HepG2 (cell line): ENCODE results near the gene KRT82. TPM values are rescaled to one million over a fixed set of nuclear protein-coding genes. Genes with fewer than 3 reads are reported as not detected.

Experiments used
- ATAC-seq: fragments of 200-7000 bp; cut with Tn5 transposase; 3 replicates; pipeline ENCODE4 v1.9.1; 2020; ENCODE audit warnings: mild to moderate bottlenecking, moderate library complexity
- BruUV-seq: library from RNA; stranded (reverse); fragments of 400-500 nt; replicated peaks from 2 replicates; lab custom pipeline; 2021; lab: Mats Ljungman, UMichigan
- CTCF ChIA-PET: fragments of 300-600 bp; formaldehyde crosslinking; extraction: SDS; loops from one replicate; lab custom pipeline; 2021; ENCODE audit warnings: low total read pairs, inconsistent platforms, low intra/inter-chr PET ratio; lab: Yijun Ruan, JAX
- POLR2A ChIA-PET: fragments of 350-600 bp; sonication (Branson Sonifier 250); formaldehyde crosslinking; loops from one replicate; lab custom pipeline; 2020; ENCODE audit warnings: antibody characterized with exemption, inconsistent platforms; lab: Yijun Ruan, JAX
- DNase-seq: peaks from one replicate; pipeline ENCODE4 v3.0.0-alpha.2; 2015; ENCODE audit warnings: low spot score
- FAIRE-seq: peaks from 3 replicates; lab custom pipeline; 2011; peaks lifted over from hg19 to GRCh38; lab: Jason Lieb, UNC
- H2AFZ ChIP-seq: one replicate; pipeline ENCODE4 v1.6.1; 2011; ENCODE audit warnings: low read length, inconsistent platforms
- H3K27ac ChIP-seq: fragments of 300-600 bp; 3 replicates; pipeline ENCODE4 v1.8.0; 2011; ENCODE audit warnings: mixed run types, mild to moderate bottlenecking, mixed read lengths, low read length, inconsistent platforms; ENCODE audit not compliant: insufficient read depth; ENCODE audit errors: extremely low read length
- H3K27me3 ChIP-seq, 2 experiments: fragments of 200-600 bp in 1 of 2; 2 replicates in 1 of 2; 3 replicates in 1 of 2; pipeline versions ENCODE4 v1.6.0 to v1.8.0; 2011; ENCODE audit warnings: low read length in 2 of 2, mild to moderate bottlenecking in 2 of 2, moderate library complexity in 2 of 2, inconsistent platforms in 1 of 2; ENCODE audit not compliant: insufficient read depth in 2 of 2, control insufficient read depth in 1 of 2
- H3K36me3 ChIP-seq, 2 experiments: fragments of 200-600 bp in 1 of 2; replicated peaks in 1 of 2; 2 replicates in 1 of 2; 3 replicates in 1 of 2; pipeline versions ENCODE4 v1.5.1 to v1.8.0; 2011; ENCODE audit warnings: low read length in 2 of 2, inconsistent platforms in 1 of 2; ENCODE audit not compliant: insufficient read depth in 2 of 2, control insufficient read depth in 1 of 2
- H3K4me1 ChIP-seq: 2 replicates; pipeline ENCODE4 v1.5.1; 2012; ENCODE audit warnings: low read length, inconsistent platforms; ENCODE audit not compliant: insufficient read depth
- H3K4me2 ChIP-seq: 2 replicates; pipeline ENCODE4 v1.6.0; 2011; ENCODE audit warnings: low read depth, low read length, inconsistent platforms
- H3K4me3 ChIP-seq, 3 experiments: fragments of 200-600 bp in 1 of 3; sonication (generic), shearing (Covaris generic) in 1 of 3; replicated peaks in 1 of 3; 2 replicates each; pipeline ENCODE4 v1.5.1; 2011 to 2016; ENCODE audit warnings: low read length in 3 of 3, inconsistent platforms in 2 of 3, low read depth in 2 of 3, mild to moderate bottlenecking in 2 of 3, control low read depth in 1 of 3, mixed read lengths in 1 of 3; ENCODE audit not compliant: insufficient read depth in 1 of 3
- H3K79me2 ChIP-seq: one replicate; pipeline ENCODE4 v1.6.1; 2011; ENCODE audit warnings: low read length, inconsistent platforms; ENCODE audit not compliant: insufficient read depth
- H3K9ac ChIP-seq: 2 replicates; pipeline ENCODE4 v1.6.0; 2011; ENCODE audit warnings: mild to moderate bottlenecking, low read depth, low read length, inconsistent platforms; ENCODE audit not compliant: insufficient read depth
- H3K9me3 ChIP-seq: 2 replicates; pipeline ENCODE4 v1.5.1; 2012; ENCODE audit warnings: mild to moderate bottlenecking, low read length
- H4K20me1 ChIP-seq: 2 replicates; pipeline ENCODE4 v1.6.0; 2011; ENCODE audit warnings: inconsistent platforms, mild to moderate bottlenecking, low read length, moderate library complexity; ENCODE audit not compliant: insufficient read depth
- ATF4 ChIP-seq, 2 experiments: fragments of 450-650 bp in 1 of 2; sonication (generic) in 1 of 2; formaldehyde crosslinking; IDR thresholded peaks; 2 replicates each; pipeline versions ENCODE4 v1.5.0 to v1.8.0; 2020 to 2022; ENCODE audit warnings: mild to moderate bottlenecking in 1 of 2, missing genetic modification reagents in 1 of 2
- E2F5 ChIP-seq: sonication (generic); formaldehyde crosslinking; conservative IDR thresholded peaks from 2 replicates; pipeline ENCODE4 v1.4.0; 2020; ENCODE audit warnings: missing genetic modification reagents
- IRF1 ChIP-seq: sonication (generic); formaldehyde crosslinking; IDR thresholded peaks from 2 replicates; pipeline ENCODE4 v1.4.0; 2020; ENCODE audit warnings: low read depth, mild to moderate bottlenecking, missing genetic modification reagents
- PAF1 ChIP-seq: IDR thresholded peaks from 2 replicates; pipeline ENCODE4 v1.6.1; 2016; ENCODE audit warnings: missing genetic modification reagents, missing compliant biosample characterization
- WGBS: methylation state at CpG from one replicate; pipeline ENCODE4 v1.1.6; 2017; ENCODE audit warnings: low lambda C conversion rate; 5-methylcytosine and 5-hydroxymethylcytosine counted together
- in situ Hi-C: cut with HindIII; loops from 2 replicates; pipeline ENCODE4 v1.10.0; 2017; ENCODE audit warnings: low pct_unique_long_range_greater_than_20kb; ENCODE audit not compliant: extremely low pct_ligation_motif_present
- intact Hi-C: fragments of 100-400 bp; cut with micrococcal nuclease; formaldehyde crosslinking; loops from one replicate; pipeline ENCODE4 v1.10.0; 2022; ENCODE audit not compliant: unreplicated experiment
- polyA plus RNA-seq, 8 experiments: library from polyadenylated mRNA; depleted of rRNA in 3 of 8; stranded (reverse) in 7 of 8; unstranded in 1 of 8; fragments of >200 nt; fragmentation: Illumina TruSeq in 4 of 8; extraction: Trizol in 4 of 8; gene quantifications; 2 replicates each; pipeline versions ENCODE4 v1.2.1 to v1.2.3, GENCODE V29; 2011 to 2016; ENCODE audit warnings: low read depth in 4 of 8, missing spikeins in 1 of 8, mixed read lengths in 1 of 8; ENCODE audit not compliant: insufficient read depth in 1 of 8
- total RNA-seq, 5 experiments: library from RNA; depleted of rRNA; stranded (reverse); fragments of >200 nt; fragmentation: Illumina TruSeq; extraction: Trizol; gene quantifications; 2 replicates each; pipeline ENCODE4 v1.2.3, GENCODE V29; 2016; ENCODE audit warnings: low read depth in 1 of 5

Gene KRT82
- total and polyA plus RNA-seq, 2 of the 13 experiments (the other 11 are each of a cell fraction or from before 2014, with no cell fraction given), result not detected

- H4K20me1 ChIP-seq, result no peaks in the 10 kb centered on the region
- no peaks in the 10 kb centered on the region for H3K4me1 ChIP-seq
- no peak overlapping the region for H3K4me2 ChIP-seq
- ChIA-PET POLR2A (no interaction called here), CTCF (interaction anchor here (0.7 to 3.4 kb wide), 3 partner anchors 136 to 609 kb away, joined by 5 to 41 read pairs (median 5); no protein-coding TSS in a partner anchor)
- no peak for DNase-seq
- peaks cover 4 to 37% of the 10 kb centered on the region in 2 experiments; a peak in 3 of 5 replicates for H3K27me3 ChIP-seq
- no peaks in the 10 kb centered on the region for H3K79me2 ChIP-seq
- H3K9ac ChIP-seq, result no peak overlapping the region
- TF ChIP-seq ATF4 (CRISPR knock-in tag; IDR thresholded peaks at IDR 0.05) (no peak), IRF1 (CRISPR knock-in tag) (no peak), PAF1 (no peak), E2F5 (no peak)
- intact Hi-C loops (loop anchor here (5.0 kb wide), 1 partner anchor 511 kb away; no protein-coding TSS in a partner anchor), in situ Hi-C loops (no loop called here)
- FAIRE-seq, result no peak
- no peak overlapping the region for H3K4me3 ChIP-seq
- ATAC-seq, result no peak
- H3K27ac ChIP-seq, result no peak overlapping the region
- 36% methylated on average over 3 of the region's 3 CpGs for WGBS
- H3K9me3 ChIP-seq, result no peaks in the 10 kb centered on the region
- no peaks in the 10 kb centered on the region for H3K36me3 ChIP-seq
- no TSS peak for BruUV-seq
- H2AFZ ChIP-seq, result no peak overlapping the region
These were observed 34.4 kb downstream of the KRT82 start for GRCh38 chr12:52371716-52372115.
